Keratinocyte (primary cell): ENCODE data around the gene DPY19L1. TPM values are rescaled to one million over a fixed set of nuclear protein-coding genes. Genes with fewer than 3 reads are reported as not detected.

ENCODE experiments used
- DNase-seq: peaks from one replicate; pipeline ENCODE4 v3.0.0-alpha.2; 2011; ENCODE audit warnings: low read depth, missing footprints, low spot score
- FAIRE-seq: peaks from 2 replicates; lab custom pipeline; 2011; peaks lifted over from hg19 to GRCh38; lab: Jason Lieb, UNC
- H2AFZ ChIP-seq: 2 replicates; pipeline ENCODE4 v1.6.0; 2012; ENCODE audit warnings: low read length, control low read depth, inconsistent platforms; ENCODE audit not compliant: control insufficient read depth
- H3K27ac ChIP-seq: 2 replicates; pipeline ENCODE4 v1.5.1; 2011; ENCODE audit warnings: low read length; ENCODE audit not compliant: control insufficient read depth, insufficient read depth
- H3K27me3 ChIP-seq: 3 replicates; pipeline ENCODE4 v1.6.0; 2011; ENCODE audit warnings: low read length; ENCODE audit not compliant: control insufficient read depth, insufficient read depth; ENCODE audit errors: extremely low read depth
- H3K36me3 ChIP-seq, 2 experiments: 2 replicates in 1 of 2; 3 replicates in 1 of 2; pipeline ENCODE4 v1.5.1; 2011; ENCODE audit warnings: low read length in 2 of 2, mild to moderate bottlenecking in 1 of 2; ENCODE audit not compliant: control insufficient read depth in 2 of 2, insufficient read depth in 2 of 2; ENCODE audit errors: extremely low read depth in 1 of 2
- H3K4me1 ChIP-seq: 3 replicates; pipeline ENCODE4 v1.5.1; 2011; ENCODE audit warnings: low read length; ENCODE audit not compliant: control insufficient read depth, insufficient read depth; ENCODE audit errors: extremely low read depth
- H3K4me2 ChIP-seq: 3 replicates; pipeline ENCODE4 v1.6.0; 2011; ENCODE audit warnings: low read depth, low read length; ENCODE audit not compliant: control insufficient read depth, insufficient read depth; ENCODE audit errors: extremely low read depth
- H3K4me3 ChIP-seq, 3 experiments: fragments of 200-600 bp in 1 of 3; sonication (generic) in 1 of 3; 2 replicates in 2 of 3; 3 replicates in 1 of 3; pipeline ENCODE4 v1.5.1; 2011 to 2016; ENCODE audit warnings: low read length in 3 of 3, mild to moderate bottlenecking in 3 of 3, control low read depth in 2 of 3, inconsistent platforms in 1 of 3, low read depth in 1 of 3, mixed read lengths in 1 of 3, mixed run types in 1 of 3, moderate library complexity in 1 of 3; ENCODE audit not compliant: control insufficient read depth in 2 of 3, insufficient read depth in 2 of 3; ENCODE audit errors: extremely low read depth in 1 of 3
- H3K79me2 ChIP-seq: 2 replicates; pipeline ENCODE4 v1.6.0; 2012; ENCODE audit warnings: low read length; ENCODE audit not compliant: control insufficient read depth, insufficient read depth
- H3K9ac ChIP-seq: 3 replicates; pipeline ENCODE4 v1.6.0; 2011; ENCODE audit warnings: low read length; ENCODE audit not compliant: control insufficient read depth, insufficient read depth; ENCODE audit errors: extremely low read depth
- H3K9me1 ChIP-seq: 3 replicates; pipeline ENCODE4 v1.6.0; 2011; ENCODE audit warnings: low read length; ENCODE audit not compliant: control insufficient read depth, insufficient read depth; ENCODE audit errors: extremely low read depth
- H3K9me3 ChIP-seq: 2 replicates; pipeline ENCODE4 v1.5.1; 2012; ENCODE audit warnings: low read depth, low read length; ENCODE audit not compliant: control insufficient read depth
- H4K20me1 ChIP-seq: 3 replicates; pipeline ENCODE4 v1.6.0; 2011; ENCODE audit warnings: low read length; ENCODE audit not compliant: control insufficient read depth, insufficient read depth; ENCODE audit errors: extremely low read depth
- EZH2 ChIP-seq: IDR thresholded peaks from one replicate; pipeline ENCODE4 v1.6.1; 2012; ENCODE audit warnings: inconsistent platforms, mild to moderate bottlenecking, low read length, moderate library complexity
- dilution Hi-C: fragments of 300-500 bp; cut with MboI; formaldehyde crosslinking; loops from one replicate; pipeline ENCODE4 v1.7.0; 2020; ENCODE audit warnings: low sequenced_read_pairs; ENCODE audit not compliant: extremely low pct_ligation_motif_present
- polyA plus RNA-seq, 5 experiments: library from polyadenylated mRNA; depleted of rRNA in 3 of 5; stranded (reverse) in 3 of 5; stranded (forward) in 1 of 5; unstranded in 1 of 5; fragments of >200 nt; gene quantifications; 1 replicate in 1 of 5; 2 replicates in 3 of 5; 3 replicates in 1 of 5; pipeline versions ENCODE4 v1.2.1 to v1.2.3, GENCODE V29; 2011 to 2012; ENCODE audit warnings: missing spikeins in 2 of 5, low read depth in 1 of 5, low replicate concordance in 1 of 5
- TF ChIP-seq, protein P1 (sequence below), 3 experiments: IDR thresholded peaks in 1 of 3; conservative IDR thresholded peaks in 1 of 3; optimal IDR thresholded peaks in 1 of 3; 2 replicates in 2 of 3; 3 replicates in 1 of 3; pipeline versions ENCODE3 to v1.5.1; 2011; ENCODE audit warnings: low read length in 3 of 3, mild to moderate bottlenecking in 3 of 3, moderate library complexity in 2 of 3, control low read depth in 1 of 3, inconsistent platforms in 1 of 3; ENCODE audit not compliant: insufficient read depth in 2 of 3; ENCODE audit errors: extremely low read depth in 1 of 3

The DPY19L1 gene
- polyA plus RNA-seq, 1 donor (not counting 4 experiments of a cell fraction or from before 2014, with no cell fraction given) = 29.2 TPM

DNA sequence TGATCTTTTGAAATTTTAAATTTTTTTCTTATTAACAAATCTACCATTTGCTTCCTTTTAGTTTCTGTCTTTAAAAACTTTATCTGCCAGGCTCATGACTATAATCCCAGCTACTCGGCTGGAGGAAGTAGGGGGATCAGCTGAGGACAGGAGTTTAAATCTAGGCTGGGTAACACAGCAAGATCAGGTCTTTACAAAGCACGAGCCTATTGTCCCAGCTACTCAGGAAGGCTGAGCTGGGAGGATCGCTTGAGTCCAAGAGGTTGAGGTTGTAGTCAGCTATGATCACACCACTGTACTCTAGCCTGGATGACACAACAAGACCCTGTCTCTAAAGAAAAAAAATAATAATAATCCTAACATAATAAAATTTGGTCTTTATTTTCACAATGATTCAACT is 17.5 kb downstream of the DPY19L1 start:
- TF ChIP-seq, protein P1, sequence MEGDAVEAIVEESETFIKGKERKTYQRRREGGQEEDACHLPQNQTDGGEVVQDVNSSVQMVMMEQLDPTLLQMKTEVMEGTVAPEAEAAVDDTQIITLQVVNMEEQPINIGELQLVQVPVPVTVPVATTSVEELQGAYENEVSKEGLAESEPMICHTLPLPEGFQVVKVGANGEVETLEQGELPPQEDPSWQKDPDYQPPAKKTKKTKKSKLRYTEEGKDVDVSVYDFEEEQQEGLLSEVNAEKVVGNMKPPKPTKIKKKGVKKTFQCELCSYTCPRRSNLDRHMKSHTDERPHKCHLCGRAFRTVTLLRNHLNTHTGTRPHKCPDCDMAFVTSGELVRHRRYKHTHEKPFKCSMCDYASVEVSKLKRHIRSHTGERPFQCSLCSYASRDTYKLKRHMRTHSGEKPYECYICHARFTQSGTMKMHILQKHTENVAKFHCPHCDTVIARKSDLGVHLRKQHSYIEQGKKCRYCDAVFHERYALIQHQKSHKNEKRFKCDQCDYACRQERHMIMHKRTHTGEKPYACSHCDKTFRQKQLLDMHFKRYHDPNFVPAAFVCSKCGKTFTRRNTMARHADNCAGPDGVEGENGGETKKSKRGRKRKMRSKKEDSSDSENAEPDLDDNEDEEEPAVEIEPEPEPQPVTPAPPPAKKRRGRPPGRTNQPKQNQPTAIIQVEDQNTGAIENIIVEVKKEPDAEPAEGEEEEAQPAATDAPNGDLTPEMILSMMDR (optimal IDR thresholded peaks at IDR 0.05 in 1 of 3, IDR thresholded peaks at IDR 0.05 in 1 of 3, conservative IDR thresholded peaks at IDR 0.05 in 1 of 3; ENCODE audit: extremely low read depth in 1 of 3, insufficient read depth in 2 of 3, low read length in 3 of 3) = no peak
- TF ChIP-seq EZH2 = no peak
- H2AFZ ChIP-seq = no peak overlapping the region
- H3K9me1 ChIP-seq = no peaks in the 10 kb centered on the region
- no peaks in the 10 kb centered on the region for H3K27me3 ChIP-seq
- peaks cover 3% of the 10 kb centered on the region for H3K4me1 ChIP-seq
- dilution Hi-C loops = no loop called here
- no peak overlapping the region for H3K4me2 ChIP-seq
- peaks cover 21% of the 10 kb centered on the region for H3K79me2 ChIP-seq
- H3K9ac ChIP-seq = no peak overlapping the region
- no peak overlapping the region for H3K27ac ChIP-seq
- FAIRE-seq = no peak
- H3K36me3 ChIP-seq = no peaks in the 10 kb centered on the region
- DNase-seq = no peak
- H4K20me1 ChIP-seq = no peaks in the 10 kb centered on the region
- no peaks in the 10 kb centered on the region for H3K9me3 ChIP-seq
- no peak overlapping the region for H3K4me3 ChIP-seq

DNA sequence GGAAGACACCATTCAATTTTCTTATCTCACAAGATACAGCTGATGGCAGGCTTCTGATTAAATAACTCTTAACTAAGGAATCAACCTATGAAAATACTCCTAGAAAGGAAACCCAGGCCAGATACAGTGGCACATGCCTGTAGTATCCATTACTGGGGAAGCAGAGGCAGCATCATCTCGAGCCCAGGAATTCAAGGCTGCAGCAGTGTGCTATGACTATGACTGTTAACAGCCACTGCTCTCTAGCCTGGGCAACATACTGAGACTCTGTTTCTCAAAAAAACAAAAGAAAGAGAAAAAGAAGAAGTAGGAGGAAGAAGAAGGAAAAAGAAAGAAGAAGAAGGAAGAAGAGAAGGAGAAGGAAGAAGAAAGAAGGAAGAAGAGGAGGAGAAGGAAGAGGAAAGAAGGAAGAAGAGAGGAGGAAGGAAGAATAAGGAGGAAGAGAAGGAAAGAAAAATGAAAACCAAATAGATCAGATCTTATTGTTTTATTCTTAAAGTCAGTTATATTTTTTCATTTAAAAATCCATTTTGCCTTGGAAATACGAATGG is 18.0 kb downstream of the DPY19L1 start:
- no peaks in the 10 kb centered on the region for H4K20me1 ChIP-seq
- no peak for DNase-seq
- H3K4me3 ChIP-seq = no peak overlapping the region
- no peak overlapping the region for H3K9ac ChIP-seq
- no peak overlapping the region for H2AFZ ChIP-seq
- H3K79me2 ChIP-seq = peaks cover 17% of the 10 kb centered on the region
- H3K9me3 ChIP-seq = no peaks in the 10 kb centered on the region
- no peak overlapping the region for H3K4me2 ChIP-seq
- FAIRE-seq = no peak
- H3K4me1 ChIP-seq = peaks cover 2% of the 10 kb centered on the region
- H3K9me1 ChIP-seq = no peaks in the 10 kb centered on the region
- TF ChIP-seq, protein P1 (optimal IDR thresholded peaks at IDR 0.05 in 1 of 3, IDR thresholded peaks at IDR 0.05 in 1 of 3, conservative IDR thresholded peaks at IDR 0.05 in 1 of 3; ENCODE audit: extremely low read depth in 1 of 3, insufficient read depth in 2 of 3, low read length in 3 of 3) = no peak
- no peak for TF ChIP-seq EZH2
- H3K27me3 ChIP-seq = no peaks in the 10 kb centered on the region
- H3K36me3 ChIP-seq = no peaks in the 10 kb centered on the region
- no peak overlapping the region for H3K27ac ChIP-seq
- dilution Hi-C loops = no loop called here
